PC-9 (cell line): Measurements from ENCODE around the gene SLC6A17. TPM values are rescaled to one million over a fixed set of nuclear protein-coding genes. Genes with fewer than 3 reads are reported as not detected.

Experiments
- BruUV-seq: library from RNA; stranded (reverse); fragments of 400-500 nt; replicated peaks from 2 replicates; lab custom pipeline; 2021; lab: Mats Ljungman, UMichigan
- CTCF ChIA-PET: fragments of 300-600 bp; sonication (Branson Sonifier 250); formaldehyde crosslinking; loops from one replicate; lab custom pipeline; 2022; ENCODE audit warnings: antibody characterized with exemption; lab: Charles Lee
- POLR2A ChIA-PET: fragments of 300-600 bp; sonication (Branson Sonifier 250); formaldehyde crosslinking; loops from one replicate; lab custom pipeline; 2022; ENCODE audit warnings: antibody characterized with exemption; ENCODE audit not compliant: unreplicated experiment; lab: Charles Lee
- DNase-seq, 2 experiments: peaks; one replicate each; pipeline versions ENCODE4 v3.0.0 to v3.0.0-alpha.2; 2015 to 2022; ENCODE audit warnings: mixed read lengths in 1 of 2
- H2AFZ ChIP-seq: fragments of 200-600 bp; sonication (generic); 2 replicates; pipeline ENCODE4 v1.8.1; 2017; ENCODE audit warnings: antibody characterized with exemption
- H3F3A ChIP-seq: fragments of 200-600 bp; sonication (generic); 2 replicates; pipeline ENCODE4 v1.8.1; 2017; ENCODE audit warnings: antibody characterized with exemption, mild to moderate bottlenecking, low read depth; ENCODE audit not compliant: insufficient read depth
- H3K27ac ChIP-seq: fragments of 200-600 bp; sonication (generic); 2 replicates; pipeline ENCODE4 v1.6.1; 2016; ENCODE audit warnings: mixed run types
- H3K27me3 ChIP-seq: fragments of 200-600 bp; sonication (generic); 2 replicates; pipeline ENCODE4 v1.6.1; 2016; ENCODE audit warnings: low read depth, mixed run types; ENCODE audit not compliant: insufficient read depth
- H3K36me3 ChIP-seq: fragments of 200-600 bp; sonication (generic); 2 replicates; pipeline ENCODE4 v1.6.1; 2016; ENCODE audit warnings: low read depth, mixed run types
- H3K4me1 ChIP-seq: fragments of 200-600 bp; sonication (generic); replicated peaks from 2 replicates; pipeline ENCODE4 v1.6.1; 2016; ENCODE audit warnings: mixed run types; ENCODE audit not compliant: insufficient read depth
- H3K4me2 ChIP-seq: fragments of 200-600 bp; sonication (generic); 2 replicates; pipeline ENCODE4 v1.6.1; 2017; ENCODE audit warnings: mixed run types
- H3K4me3 ChIP-seq: fragments of 200-600 bp; sonication (generic); 2 replicates; pipeline ENCODE4 v1.6.1; 2016; ENCODE audit warnings: mixed run types
- H3K79me2 ChIP-seq: fragments of 200-600 bp; sonication (generic); 2 replicates; pipeline ENCODE4 v1.6.1; 2017; ENCODE audit warnings: low read depth, mixed run types
- H3K9me2 ChIP-seq: fragments of 200-600 bp; sonication (generic); 2 replicates; pipeline ENCODE4 v1.8.1; 2017; ENCODE audit warnings: mild to moderate bottlenecking; ENCODE audit not compliant: insufficient read depth
- H3K9me3 ChIP-seq: fragments of 200-600 bp; sonication (generic); 2 replicates; pipeline ENCODE4 v1.8.1; 2016; ENCODE audit warnings: low read depth; ENCODE audit not compliant: insufficient read depth
- H4K20me1 ChIP-seq: fragments of 200-600 bp; sonication (generic); 2 replicates; pipeline ENCODE4 v1.8.1; 2017; ENCODE audit not compliant: insufficient read depth
- EZH2 ChIP-seq: fragments of 200-600 bp; sonication (generic); IDR thresholded peaks from 2 replicates; pipeline ENCODE4 v1.8.0; 2017; ENCODE audit warnings: antibody characterized with exemption, low read depth
- intact Hi-C: fragments of 100-400 bp; cut with micrococcal nuclease; formaldehyde crosslinking; loops from one replicate; pipeline ENCODE4 v1.10.0; 2022; ENCODE audit not compliant: unreplicated experiment
- total RNA-seq: library from RNA; stranded (reverse); gene quantifications from 2 replicates; pipeline ENCODE4 v1.2.3, GENCODE V29; 2021
- TF ChIP-seq, protein P1 (sequence below): fragments of 200-600 bp; sonication (generic); conservative IDR thresholded peaks from 2 replicates; pipeline ENCODE4 v1.6.1; 2017; ENCODE audit warnings: mixed run types, antibody characterized with exemption, mild to moderate bottlenecking, moderate library complexity

SLC6A17 gene
- total RNA-seq, 1 experiment from 2014 or later = 4.5 TPM

DNA sequence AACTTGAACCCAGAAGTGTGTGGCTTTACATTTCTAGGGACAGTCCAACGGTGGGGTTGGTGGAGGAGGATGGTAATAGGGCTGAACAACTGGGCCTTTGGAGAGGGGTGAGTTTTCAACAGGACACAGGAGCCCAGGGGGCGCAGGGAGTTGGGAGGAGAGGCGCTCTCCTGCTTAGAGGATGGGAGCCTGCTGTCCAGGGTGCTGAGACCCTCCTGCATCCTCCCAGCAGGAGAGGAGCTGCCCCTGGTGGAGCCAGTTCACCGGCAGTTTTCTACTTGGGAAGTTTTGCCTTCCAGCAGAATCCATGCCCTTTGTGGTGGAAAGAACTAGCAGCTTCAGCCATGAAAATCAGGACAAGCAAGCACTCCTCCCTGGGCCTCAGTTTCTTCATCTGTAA is 68.4 kb downstream of the SLC6A17 start:
- peaks cover 9% of the 10 kb centered on the region; the same call in 1 of the 2 replicates for H4K20me1 ChIP-seq
- H2AFZ ChIP-seq = no peak overlapping the region
- H3K4me2 ChIP-seq = no peak overlapping the region
- no peaks in the 10 kb centered on the region for H3K9me2 ChIP-seq
- TF ChIP-seq, protein P1, sequence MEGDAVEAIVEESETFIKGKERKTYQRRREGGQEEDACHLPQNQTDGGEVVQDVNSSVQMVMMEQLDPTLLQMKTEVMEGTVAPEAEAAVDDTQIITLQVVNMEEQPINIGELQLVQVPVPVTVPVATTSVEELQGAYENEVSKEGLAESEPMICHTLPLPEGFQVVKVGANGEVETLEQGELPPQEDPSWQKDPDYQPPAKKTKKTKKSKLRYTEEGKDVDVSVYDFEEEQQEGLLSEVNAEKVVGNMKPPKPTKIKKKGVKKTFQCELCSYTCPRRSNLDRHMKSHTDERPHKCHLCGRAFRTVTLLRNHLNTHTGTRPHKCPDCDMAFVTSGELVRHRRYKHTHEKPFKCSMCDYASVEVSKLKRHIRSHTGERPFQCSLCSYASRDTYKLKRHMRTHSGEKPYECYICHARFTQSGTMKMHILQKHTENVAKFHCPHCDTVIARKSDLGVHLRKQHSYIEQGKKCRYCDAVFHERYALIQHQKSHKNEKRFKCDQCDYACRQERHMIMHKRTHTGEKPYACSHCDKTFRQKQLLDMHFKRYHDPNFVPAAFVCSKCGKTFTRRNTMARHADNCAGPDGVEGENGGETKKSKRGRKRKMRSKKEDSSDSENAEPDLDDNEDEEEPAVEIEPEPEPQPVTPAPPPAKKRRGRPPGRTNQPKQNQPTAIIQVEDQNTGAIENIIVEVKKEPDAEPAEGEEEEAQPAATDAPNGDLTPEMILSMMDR = no peak
- TF ChIP-seq EZH2 = no peak
- POLR2A ChIA-PET = no interaction called here
- peaks cover 11% of the 10 kb centered on the region for H3K79me2 ChIP-seq
- H3K4me3 ChIP-seq = no peak overlapping the region
- no peak overlapping the region for H3K27ac ChIP-seq
- intact Hi-C loops = no loop called here
- peaks cover 28% of the 10 kb centered on the region for H3K4me1 ChIP-seq
- no peaks in the 10 kb centered on the region for H3K27me3 ChIP-seq
- no TSS peak for BruUV-seq
- DNase-seq = no peak
- no peaks in the 10 kb centered on the region for H3K9me3 ChIP-seq
- H3K36me3 ChIP-seq = no peaks in the 10 kb centered on the region; the same call in 1 of the 2 replicates
- peaks cover 10% of the 10 kb centered on the region for H3F3A ChIP-seq
- CTCF ChIA-PET = no interaction called here

DNA sequence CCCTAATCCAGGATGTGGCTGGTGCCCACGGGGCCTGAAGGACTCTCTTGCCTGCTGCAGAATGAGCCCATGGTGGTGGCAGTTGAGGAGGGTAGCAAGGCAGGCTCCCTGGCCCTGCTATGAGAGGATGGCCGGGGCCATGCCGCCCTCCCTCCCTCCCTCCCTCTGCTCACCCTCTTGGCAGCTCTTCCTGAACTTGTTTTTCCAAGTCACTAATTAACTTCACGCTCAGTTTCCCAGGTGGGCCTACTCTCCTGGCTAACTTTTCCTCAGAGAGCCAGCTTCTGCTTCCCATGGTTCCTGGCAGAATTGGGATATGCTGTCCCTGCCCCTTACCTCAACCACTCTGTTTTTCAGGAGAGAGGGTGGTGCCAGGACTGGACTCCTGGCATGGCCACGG is 70.0 kb downstream of the SLC6A17 start:
- no peak overlapping the region for H3K27ac ChIP-seq
- H2AFZ ChIP-seq = no peak overlapping the region
- H3K9me3 ChIP-seq = no peaks in the 10 kb centered on the region
- H3K4me3 ChIP-seq = no peak overlapping the region
- peaks cover 5% of the 10 kb centered on the region for H3K79me2 ChIP-seq
- POLR2A ChIA-PET = no interaction called here
- H3K4me1 ChIP-seq = peaks cover 12% of the 10 kb centered on the region
- DNase-seq = no peak
- no peaks in the 10 kb centered on the region for H3K9me2 ChIP-seq
- BruUV-seq = no TSS peak
- TF ChIP-seq, protein P1 = no peak
- TF ChIP-seq EZH2 = no peak
- H3K27me3 ChIP-seq = no peaks in the 10 kb centered on the region
- H3K4me2 ChIP-seq = no peak overlapping the region
- peaks cover 3% of the 10 kb centered on the region; the same call in 1 of the 2 replicates for H3F3A ChIP-seq
- CTCF ChIA-PET = no interaction called here
- peaks cover 4% of the 10 kb centered on the region; the same call in 1 of the 2 replicates for H4K20me1 ChIP-seq
- intact Hi-C loops = no loop called here
- no peaks in the 10 kb centered on the region; the same call in 1 of the 2 replicates for H3K36me3 ChIP-seq

- H3K79me2 ChIP-seq = no peaks in the 10 kb centered on the region; the same call in 1 of the 2 replicates
- TF ChIP-seq, protein P1 = no peak
- peaks cover 4% of the 10 kb centered on the region; the same call in 1 of the 2 replicates for H3K4me1 ChIP-seq
- no peaks in the 10 kb centered on the region; the same call in 1 of the 2 replicates for H3F3A ChIP-seq
- intact Hi-C loops = no loop called here
- no peak for DNase-seq
- H2AFZ ChIP-seq = no peak overlapping the region
- H4K20me1 ChIP-seq = peaks cover 4% of the 10 kb centered on the region; the same call in 1 of the 2 replicates
- H3K9me3 ChIP-seq = no peaks in the 10 kb centered on the region
- ChIA-PET CTCF (no interaction called here), POLR2A (no interaction called here)
- H3K27ac ChIP-seq = no peak overlapping the region
- no peaks in the 10 kb centered on the region for H3K27me3 ChIP-seq
- no peak overlapping the region for H3K4me2 ChIP-seq
- no peaks in the 10 kb centered on the region for H3K9me2 ChIP-seq
- BruUV-seq = no TSS peak
- H3K36me3 ChIP-seq = no peaks in the 10 kb centered on the region; the same call in 1 of the 2 replicates
- no peak overlapping the region for H3K4me3 ChIP-seq
Observed at GRCh38 chr1:110221119-110221518, 70.8 kb downstream of the SLC6A17 start.
